GM13977 (cell line): Measurements from ENCODE around the gene INTS12.
"Not testable (repeated sequence)": the region's sequence is repeated elsewhere in the genome, so short reads cannot be mapped to it uniquely, and the experiment has no call there.

Source experiments
- DNase-seq: peaks from one replicate; pipeline ENCODE4 v3.0.0; 2012; ENCODE audit warnings: low spot score
- CTCF ChIP-seq: IDR thresholded peaks from 2 replicates; pipeline ENCODE4 v1.5.1; 2012; ENCODE audit warnings: mild to moderate bottlenecking, control low read depth; ENCODE audit not compliant: insufficient read depth; ENCODE audit errors: extremely low read depth, missing control alignments
- in situ Hi-C: fragments of 300-500 bp; cut with MboI; formaldehyde crosslinking; loops from one replicate; pipeline ENCODE4 v1.12.0; 2022; ENCODE audit warnings: low sequenced_read_pairs, low pct_unique_long_range_greater_than_20kb, mixed read lengths, inconsistent platforms; ENCODE audit not compliant: unreplicated experiment

Gene INTS12

GRCh38 chr4:105710678-105711077 lies 2.2 kb upstream of the INTS12 start:
- TF ChIP-seq CTCF: no peak
- DNase-seq: no peak
- in situ Hi-C loops: no loop called here

GRCh38 chr4:105710012-105710600 lies 1.6 kb upstream of the INTS12 start:
- TF ChIP-seq CTCF: no peak
- no peak for DNase-seq
- in situ Hi-C loops: no loop called here

GRCh38 chr4:105709081-105709450 lies 577 bp upstream of the INTS12 start:
- peak; percentile 38 for DNase-seq
- in situ Hi-C loops: no loop called here
- TF ChIP-seq CTCF: no peak

- in situ Hi-C loops: no loop called here
- no peak for DNase-seq
- TF ChIP-seq CTCF: no peak
Measured at GRCh38 chr4:105707782-105708180, 708 bp downstream of the INTS12 start.

GRCh38 chr4:105698607-105699006 lies 9.9 kb downstream of the INTS12 start:
- DNase-seq: no peak
- in situ Hi-C loops: no loop called here
- no peak for TF ChIP-seq CTCF

GRCh38 chr4:105695832-105696231 lies 12.7 kb downstream of the INTS12 start:
- in situ Hi-C loops, DNase-seq: not testable (repeated sequence)

GRCh38 chr4:105694812-105695211 lies 13.7 kb downstream of the INTS12 start:
- in situ Hi-C loops, DNase-seq: not testable (repeated sequence)

- no peak for DNase-seq
- in situ Hi-C loops: no loop called here
- no peak for TF ChIP-seq CTCF
Measured at GRCh38 chr4:105686571-105686970, 21.9 kb downstream of the INTS12 start.
